Transverse colon (tissue), 4 donors: ENCODE measurements around the gene GIPC3. TPM values are rescaled to one million over a fixed set of nuclear protein-coding genes. Genes with fewer than 3 reads are reported as not detected.

Experiments
- DNase-seq: peaks from one replicate; pipeline ENCODE4 v3.0.0-alpha.2; 2019
- H3K27ac ChIP-seq, 4 donors: fragments of 200-600 bp; sonication (generic); 2 replicates each; pipeline ENCODE4 v1.5.1; 2016 to 2018; ENCODE audit warnings: inconsistent platforms in 4 of 4
- H3K27me3 ChIP-seq: fragments of 200-600 bp; sonication (generic); 2 replicates; pipeline ENCODE4 v1.5.1; 2017; ENCODE audit warnings: inconsistent platforms
- H3K36me3 ChIP-seq, 4 donors: fragments of 200-600 bp; sonication (generic); 2 replicates each; pipeline ENCODE4 v1.5.1; 2017 to 2019; ENCODE audit warnings: inconsistent platforms in 4 of 4
- H3K4me1 ChIP-seq, 4 donors: fragments of 200-600 bp; sonication (generic); 2 replicates each; pipeline ENCODE4 v1.5.1; 2017 to 2020; ENCODE audit warnings: inconsistent platforms in 4 of 4
- H3K4me3 ChIP-seq, 4 donors: fragments of 200-600 bp; sonication (generic); 1 replicate in 1 of 4; 2 replicates in 3 of 4; pipeline versions ENCODE4 v1.5.1 to v1.6.1; 2017 to 2019; ENCODE audit warnings: inconsistent platforms in 4 of 4
- H3K9me3 ChIP-seq, 2 donors: fragments of 200-600 bp; sonication (generic); 2 replicates each; pipeline ENCODE4 v1.5.1; 2017 to 2019; ENCODE audit warnings: inconsistent platforms in 2 of 2
- EP300 ChIP-seq: sonication (generic); formaldehyde crosslinking; IDR thresholded peaks from one replicate; pipeline ENCODE4 v1.6.1; 2017; ENCODE audit warnings: antibody characterized with exemption, low read depth
- POLR2A ChIP-seq: fragments of 450-650 bp; IDR thresholded peaks from one replicate; pipeline ENCODE4 v1.6.1; 2016; ENCODE audit warnings: antibody characterized with exemption, mild to moderate bottlenecking, moderate library complexity
- POLR2AphosphoS5 ChIP-seq, 3 donors: sonication (generic); formaldehyde crosslinking; IDR thresholded peaks; one replicate each; pipeline ENCODE4 v1.6.1; 2016; ENCODE audit warnings: antibody characterized with exemption in 3 of 3
- WGBS, 2 donors: methylation state at CpG; one replicate each; pipeline ENCODE4 v1.1.5; 2018; ENCODE audit warnings: low coverage in 1 of 2; 5-methylcytosine and 5-hydroxymethylcytosine counted together
- in situ Hi-C, 4 donors: fragments of 200-750 bp; cut with MboI; loops; one replicate each; pipeline versions ENCODE4 v1.15.0 to v1.15.1; 2017; ENCODE audit warnings: low sequenced_read_pairs in 3 of 4, low pct_ligation_motif_present in 1 of 4, low pct_unique_long_range_greater_than_20kb in 1 of 4
- intact Hi-C: fragments of 100-400 bp; cut with DNase I; formaldehyde crosslinking; loops from one replicate; pipeline ENCODE4 v1.15.1; 2023; ENCODE audit warnings: low total_unique reads
- total RNA-seq, 4 donors: library from RNA; depleted of rRNA; stranded (reverse); fragments of >200 nt; gene quantifications; one replicate each; pipeline ENCODE4 v1.1.0, GENCODE V29; 2016
- TF ChIP-seq, protein P1 (sequence below), 5 experiments: fragments of 200-600 bp in 3 of 5; fragments of 450-650 bp in 2 of 5; sonication (generic) in 3 of 5; IDR thresholded peaks; 1 replicate in 2 of 5; 2 replicates in 3 of 5; pipeline ENCODE4 v1.5.1; 2016 to 2017; ENCODE audit warnings: antibody characterized with exemption in 5 of 5, inconsistent platforms in 3 of 5, mild to moderate bottlenecking in 2 of 5, moderate library complexity in 1 of 5

The GIPC3 gene
- total RNA-seq, 4 donors from 2014 or later: 0.14 to 0.95 (median 0.60) TPM; not detected in 1

DNA sequence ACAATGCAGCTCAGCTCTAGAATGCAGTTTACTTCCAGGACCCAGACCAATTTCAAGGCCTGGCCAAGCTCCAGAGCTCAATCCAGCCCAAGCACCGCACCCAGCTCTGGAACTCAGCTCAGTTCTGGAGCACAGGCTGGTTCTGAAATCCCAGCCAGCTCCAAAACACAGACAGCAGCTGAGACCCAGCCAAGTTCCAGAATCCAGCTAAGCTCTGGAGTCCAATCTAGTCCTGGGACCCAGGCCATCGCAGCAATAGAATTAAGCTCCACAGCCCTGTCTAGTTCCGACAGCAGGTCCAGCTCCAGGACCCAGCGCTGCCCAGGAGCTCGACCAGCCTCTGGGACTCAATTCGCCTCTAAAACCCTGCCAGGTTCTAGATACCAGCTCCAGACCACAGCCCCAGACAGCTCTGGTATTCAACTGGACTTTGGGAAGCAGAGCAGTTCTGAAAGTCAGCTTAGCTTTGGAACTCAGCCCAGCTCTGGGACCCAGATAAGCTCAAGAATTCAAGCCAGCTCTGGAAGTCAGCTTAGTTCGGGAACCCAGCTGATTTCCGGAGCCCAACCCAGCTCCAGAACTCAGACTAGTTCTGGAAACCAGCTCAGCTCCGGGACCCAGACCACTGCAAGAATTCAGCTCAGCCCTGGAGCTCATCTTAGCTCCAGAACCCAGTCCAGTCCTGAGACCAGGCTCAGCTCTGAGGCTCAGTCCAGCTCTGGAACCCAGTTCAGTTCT, 6.8 kb downstream of the GIPC3 start:
- intact Hi-C loops (no loop called here), in situ Hi-C loops (no loop called here)

DNA sequence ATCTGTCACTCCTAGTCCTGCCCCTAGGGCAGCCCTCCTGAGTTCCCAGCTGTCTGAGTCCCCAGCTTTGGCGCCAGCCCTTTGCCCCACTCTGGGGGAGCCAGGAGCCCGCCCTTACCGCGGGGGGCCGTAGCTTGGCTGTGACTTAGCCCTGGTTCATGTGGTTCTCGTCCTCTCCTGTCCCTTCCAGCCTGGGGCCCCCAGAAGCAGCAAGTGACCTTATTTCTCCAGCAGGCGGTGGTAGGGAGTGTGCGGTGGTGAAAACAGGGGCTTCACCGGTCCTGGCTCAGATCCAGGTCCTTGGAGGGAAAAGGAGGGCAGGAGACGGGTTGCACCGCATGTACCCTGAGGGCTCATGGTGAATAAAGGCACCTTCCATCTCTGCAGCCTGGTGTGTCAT, 7.9 kb downstream of the GIPC3 start:
- H3K27ac ChIP-seq: no peak overlapping the region
- H3K4me3 ChIP-seq: no peak overlapping the region
- WGBS, 2 donors: 47% methylated on average over 11 of the region's 11 CpGs; no CpG with 5 or more reads in 1 of the 2 donors
- H3K9me3 ChIP-seq: no peaks in the 10 kb centered on the region
- intact Hi-C loops: no loop called here
- no peaks in the 10 kb centered on the region for H3K4me1 ChIP-seq
- peaks cover 11% of the 10 kb centered on the region for H3K27me3 ChIP-seq
- no peak for TF ChIP-seq EP300
- no peak for TF ChIP-seq POLR2A
- TF ChIP-seq POLR2AphosphoS5 (IDR thresholded peaks at IDR 0.05): no peak
- TF ChIP-seq, protein P1, sequence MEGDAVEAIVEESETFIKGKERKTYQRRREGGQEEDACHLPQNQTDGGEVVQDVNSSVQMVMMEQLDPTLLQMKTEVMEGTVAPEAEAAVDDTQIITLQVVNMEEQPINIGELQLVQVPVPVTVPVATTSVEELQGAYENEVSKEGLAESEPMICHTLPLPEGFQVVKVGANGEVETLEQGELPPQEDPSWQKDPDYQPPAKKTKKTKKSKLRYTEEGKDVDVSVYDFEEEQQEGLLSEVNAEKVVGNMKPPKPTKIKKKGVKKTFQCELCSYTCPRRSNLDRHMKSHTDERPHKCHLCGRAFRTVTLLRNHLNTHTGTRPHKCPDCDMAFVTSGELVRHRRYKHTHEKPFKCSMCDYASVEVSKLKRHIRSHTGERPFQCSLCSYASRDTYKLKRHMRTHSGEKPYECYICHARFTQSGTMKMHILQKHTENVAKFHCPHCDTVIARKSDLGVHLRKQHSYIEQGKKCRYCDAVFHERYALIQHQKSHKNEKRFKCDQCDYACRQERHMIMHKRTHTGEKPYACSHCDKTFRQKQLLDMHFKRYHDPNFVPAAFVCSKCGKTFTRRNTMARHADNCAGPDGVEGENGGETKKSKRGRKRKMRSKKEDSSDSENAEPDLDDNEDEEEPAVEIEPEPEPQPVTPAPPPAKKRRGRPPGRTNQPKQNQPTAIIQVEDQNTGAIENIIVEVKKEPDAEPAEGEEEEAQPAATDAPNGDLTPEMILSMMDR (IDR thresholded peaks at IDR 0.05): no peak
- no peak for DNase-seq
- in situ Hi-C loops: no loop called here
- H3K36me3 ChIP-seq: no peaks in the 10 kb centered on the region

More for the DNA sequence above, 6.8 kb downstream of the GIPC3 start:
- Histone ChIP-seq H3K36me3 (no peaks in the 10 kb centered on the region), H3K27me3 (peaks cover 11% of the 10 kb centered on the region), H3K4me1 (peaks cover 0 to under 1% (median 0%) of the 10 kb centered on the region in 4 donors), H3K4me3 (no peak overlapping the region), H3K27ac (no peak overlapping the region), H3K9me3 (no peaks in the 10 kb centered on the region)
- WGBS, 2 donors: 83% methylated on average over 8 of the region's 9 CpGs; no CpG with 5 or more reads in 1 of the 2 donors
- DNase-seq: no peak
- TF ChIP-seq, protein P1 (IDR thresholded peaks at IDR 0.05): no peak
- no peak for TF ChIP-seq POLR2A

DNA sequence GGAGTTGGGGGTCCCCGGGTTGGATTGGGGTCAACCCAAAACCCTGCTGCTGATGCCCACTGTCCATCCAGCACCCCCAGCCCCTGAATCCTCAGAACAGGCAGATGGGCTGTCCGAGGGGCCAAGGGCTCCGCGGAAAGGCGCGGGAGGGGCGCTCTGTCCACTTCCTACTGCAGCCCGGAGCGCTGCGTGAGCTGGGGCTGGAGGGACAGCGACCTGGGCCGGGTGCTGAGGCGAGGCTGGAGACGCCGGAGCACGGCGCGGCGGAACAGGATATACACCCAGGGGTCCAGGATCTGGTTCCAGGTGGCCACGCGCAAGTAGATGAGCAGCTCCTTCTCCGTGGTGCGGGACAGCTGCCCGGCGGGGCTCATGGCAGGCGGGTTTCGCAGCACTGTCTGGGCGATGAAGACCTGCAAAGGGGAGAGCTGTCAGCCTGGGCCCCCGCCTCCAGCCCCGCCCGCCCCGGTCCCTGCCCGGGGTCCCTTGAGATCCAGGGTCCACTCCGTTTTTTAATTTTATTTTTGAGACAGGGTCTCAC, 10.3 kb downstream of the GIPC3 start:
- DNase-seq: no peak
- no peak overlapping the region for H3K27ac ChIP-seq
- H3K9me3 ChIP-seq: no peaks in the 10 kb centered on the region
- intact Hi-C loops: no loop called here
- H3K36me3 ChIP-seq: no peaks in the 10 kb centered on the region
- peaks cover 11% of the 10 kb centered on the region for H3K27me3 ChIP-seq
- TF ChIP-seq EP300 (no peak), POLR2AphosphoS5 (IDR thresholded peaks at IDR 0.05) (no peak), POLR2A (no peak)
- TF ChIP-seq, protein P1 (IDR thresholded peaks at IDR 0.05): no peak
- no peak overlapping the region for H3K4me3 ChIP-seq
- 86 to 90% methylated on average over 10 to 30 of the region's 34 CpGs for WGBS, 2 donors
- H3K4me1 ChIP-seq: no peaks in the 10 kb centered on the region
- in situ Hi-C loops: no loop called here

DNA sequence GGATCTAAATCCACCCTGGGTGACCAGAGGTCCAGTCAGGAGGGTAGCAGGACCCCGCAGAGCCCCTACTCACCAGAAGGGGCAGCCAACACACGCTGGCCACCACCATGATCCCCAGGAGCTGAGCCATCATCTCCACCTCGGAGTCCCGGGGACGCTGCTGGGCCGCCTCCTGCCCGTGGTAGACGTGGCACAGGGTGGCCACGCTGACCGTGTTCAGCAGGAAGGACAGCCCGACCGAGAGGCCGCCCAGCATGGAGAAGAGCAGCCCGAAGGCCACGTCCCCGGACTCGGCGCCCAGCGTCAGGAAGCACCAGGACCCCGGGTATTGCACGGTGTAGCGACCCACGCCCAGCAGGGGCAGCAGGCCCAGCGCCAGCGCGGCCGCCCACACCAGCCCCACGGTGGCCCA, 14.5 kb downstream of the GIPC3 start:
- WGBS, 2 donors: 95 to 96% methylated on average over 9 to 20 of the region's 28 CpGs
- H3K4me3 ChIP-seq: no peak overlapping the region
- no peak for DNase-seq
- H3K27me3 ChIP-seq: no peaks in the 10 kb centered on the region
- TF ChIP-seq POLR2A: no peak
- TF ChIP-seq, protein P1 (IDR thresholded peaks at IDR 0.05): no peak
- no peak for TF ChIP-seq POLR2AphosphoS5 (IDR thresholded peaks at IDR 0.05)
- no peak for TF ChIP-seq EP300
- peaks cover 0 to 3% (median 0%) of the 10 kb centered on the region in 4 donors for H3K4me1 ChIP-seq
- in situ Hi-C loops: no loop called here
- intact Hi-C loops: no loop called here
- no peaks in the 10 kb centered on the region for H3K9me3 ChIP-seq
- no peak overlapping the region for H3K27ac ChIP-seq
- H3K36me3 ChIP-seq: no peaks in the 10 kb centered on the region
